ENCODE results near the gene MRPL50. TPM values are rescaled to one million over a fixed set of nuclear protein-coding genes. Genes with fewer than 3 reads are reported as not detected.

The MRPL50 gene
- total and polyA plus RNA-seq, 2 donors (not counting 1 experiment from before 2014, with no cell fraction given), result 4.0 to 18.0 TPM

DNA sequence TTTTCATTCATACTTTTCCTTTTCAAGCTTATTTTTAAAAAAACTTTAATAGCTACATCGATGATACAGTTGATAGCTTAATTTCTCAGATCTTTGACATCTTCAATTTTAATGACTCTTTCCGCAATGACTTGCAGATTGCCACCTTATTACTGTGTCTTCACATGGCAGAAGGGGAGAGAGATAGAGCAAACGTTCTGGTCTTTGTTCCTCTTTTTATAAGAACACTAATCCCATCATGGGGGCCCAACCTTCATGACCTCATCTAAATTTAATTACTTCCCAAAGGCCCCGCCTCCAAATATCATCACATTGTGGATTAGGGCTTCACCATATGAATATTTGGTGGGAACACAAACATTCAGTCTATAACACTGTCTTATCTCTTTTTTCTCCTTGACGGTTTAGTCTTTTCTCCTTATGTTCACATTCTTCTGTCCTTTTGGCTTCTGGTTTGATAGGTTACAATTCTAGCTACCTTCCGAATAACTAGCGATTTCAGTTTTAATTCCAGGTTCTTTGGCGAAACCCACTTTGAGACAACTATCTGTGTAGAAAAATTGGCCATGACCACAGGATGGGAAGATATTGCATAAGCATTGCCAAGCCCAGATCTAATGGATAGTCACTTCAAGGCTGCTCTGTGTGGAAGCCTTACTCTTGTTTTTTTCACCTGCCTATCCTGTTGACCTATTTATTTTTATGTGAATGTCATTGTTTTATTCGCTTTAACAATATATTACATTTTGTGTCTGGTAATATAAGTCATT is 5.3 kb upstream of the MRPL50 start:
- peaks cover 9 to 23% (median 21%) of the 10 kb centered on the region in 3 donors for H3K9me3 ChIP-seq (ENCODE audit: control extremely low read depth in 1 of 3, control insufficient read depth in 2 of 3, insufficient read depth in 1 of 3, low read length in 2 of 3)
- DNase-seq, result no peak
- H2AFZ ChIP-seq (ENCODE audit: insufficient read depth, low read depth, low read length, poor library complexity, severe bottlenecking), result no peak overlapping the region
- no peaks in the 10 kb centered on the region for H4K20me1 ChIP-seq (ENCODE audit: control insufficient read depth, insufficient read depth, low read length, poor library complexity, severe bottlenecking)
- Mint-ChIP-seq H3K27ac (no peak overlapping the region), H3K4me1 (peaks cover 34% of the 10 kb centered on the region), H3K4me3 (no peak overlapping the region), H3K27me3 (no peaks in the 10 kb centered on the region), H3K9me3 (ENCODE audit: insufficient read depth) (peaks cover 28% of the 10 kb centered on the region)
- peaks cover 14 to 16% of the 10 kb centered on the region in 2 donors for H3K4me1 ChIP-seq (ENCODE audit: control insufficient read depth in 2 of 2, insufficient read depth in 2 of 2, low read length in 2 of 2)
- H3K27me3 ChIP-seq (replicated peaks in 1 of 4; ENCODE audit: control extremely low read depth in 1 of 4, control insufficient read depth in 3 of 4, insufficient read depth in 4 of 4, low read length in 3 of 4), result no peaks in the 10 kb centered on the region
- no peak overlapping the region for H3K9ac ChIP-seq (ENCODE audit: low read length)
- WGBS (ENCODE audit: insufficient coverage), result 83% methylated on average over 3 of the region's 9 CpGs
- intact Hi-C loops (cut with micrococcal nuclease), result no loop called here
- ATAC-seq (ENCODE audit: low read depth), result no peak
- no peak overlapping the region for H3K4me2 ChIP-seq (replicated peaks; ENCODE audit: low read depth, low read length, poor library complexity, severe bottlenecking)
- no peak overlapping the region for H3K27ac ChIP-seq (ENCODE audit: low read length in 2 of 2)
- TF ChIP-seq, protein P1, sequence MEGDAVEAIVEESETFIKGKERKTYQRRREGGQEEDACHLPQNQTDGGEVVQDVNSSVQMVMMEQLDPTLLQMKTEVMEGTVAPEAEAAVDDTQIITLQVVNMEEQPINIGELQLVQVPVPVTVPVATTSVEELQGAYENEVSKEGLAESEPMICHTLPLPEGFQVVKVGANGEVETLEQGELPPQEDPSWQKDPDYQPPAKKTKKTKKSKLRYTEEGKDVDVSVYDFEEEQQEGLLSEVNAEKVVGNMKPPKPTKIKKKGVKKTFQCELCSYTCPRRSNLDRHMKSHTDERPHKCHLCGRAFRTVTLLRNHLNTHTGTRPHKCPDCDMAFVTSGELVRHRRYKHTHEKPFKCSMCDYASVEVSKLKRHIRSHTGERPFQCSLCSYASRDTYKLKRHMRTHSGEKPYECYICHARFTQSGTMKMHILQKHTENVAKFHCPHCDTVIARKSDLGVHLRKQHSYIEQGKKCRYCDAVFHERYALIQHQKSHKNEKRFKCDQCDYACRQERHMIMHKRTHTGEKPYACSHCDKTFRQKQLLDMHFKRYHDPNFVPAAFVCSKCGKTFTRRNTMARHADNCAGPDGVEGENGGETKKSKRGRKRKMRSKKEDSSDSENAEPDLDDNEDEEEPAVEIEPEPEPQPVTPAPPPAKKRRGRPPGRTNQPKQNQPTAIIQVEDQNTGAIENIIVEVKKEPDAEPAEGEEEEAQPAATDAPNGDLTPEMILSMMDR (IDR thresholded peaks at IDR 0.05), result no peak
- TF ChIP-seq EZH2 (IDR thresholded peaks at IDR 0.05; ENCODE audit: borderline replicate concordance, insufficient read depth, low read depth, low read length, poor library complexity, severe bottlenecking), result no peak
- peaks cover 31 to 76% of the 10 kb centered on the region in 2 experiments for H3K36me3 ChIP-seq (replicated peaks in 1 of 2; ENCODE audit: control extremely low read depth in 1 of 2, control insufficient read depth in 1 of 2, extremely low read depth in 1 of 2, insufficient read depth in 2 of 2, low read length in 1 of 2)
- no peak overlapping the region for H3K4me3 ChIP-seq (ENCODE audit: control extremely low read depth in 1 of 5, extremely low read depth in 1 of 5, insufficient read depth in 1 of 5, low read depth in 2 of 5, low read length in 4 of 5)
- CTCF ChIA-PET, result no interaction called here
- POLR2A ChIA-PET, result no interaction called here
- H3K79me2 ChIP-seq (ENCODE audit: control insufficient read depth, insufficient read depth, low read length), result peaks cover 40% of the 10 kb centered on the region

DNA sequence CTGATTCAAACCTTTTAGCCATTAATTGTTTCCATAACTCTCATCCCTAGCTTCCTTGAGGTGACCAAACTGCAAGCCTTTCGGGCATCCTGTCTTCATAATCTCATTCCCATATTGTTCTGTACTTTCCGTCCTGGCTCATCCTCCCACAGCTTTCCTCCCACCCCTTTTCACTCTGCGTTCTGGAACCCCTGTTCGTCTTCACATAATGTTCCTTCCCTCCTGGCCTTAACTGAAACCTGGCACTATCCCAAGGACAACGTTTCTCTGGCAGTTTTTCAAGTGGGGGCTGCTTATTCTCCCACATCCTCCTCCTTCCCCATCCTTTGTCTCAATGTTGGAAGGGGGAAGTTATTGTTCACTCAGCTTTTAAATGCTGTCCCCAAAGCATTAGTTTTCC is 1.7 kb upstream of the MRPL50 start:
- peak overlapping the region; percentile 99 for H3K9ac ChIP-seq (ENCODE audit: low read length)
- intact Hi-C loops (cut with micrococcal nuclease), result no loop called here
- POLR2A ChIA-PET, result no interaction called here

More for the DNA sequence above, 1.7 kb upstream of the MRPL50 start:
- Histone ChIP-seq H3K79me2 (ENCODE audit: control insufficient read depth, insufficient read depth, low read length) (peaks cover 73% of the 10 kb centered on the region), H2AFZ (ENCODE audit: insufficient read depth, low read depth, low read length, poor library complexity, severe bottlenecking) (no peak overlapping the region), H3K36me3 (replicated peaks in 1 of 2; ENCODE audit: control extremely low read depth in 1 of 2, control insufficient read depth in 1 of 2, extremely low read depth in 1 of 2, insufficient read depth in 2 of 2, low read length in 1 of 2) (peaks cover 9 to 48% of the 10 kb centered on the region in 2 experiments), H3K27ac (ENCODE audit: low read length in 2 of 2) (no peak overlapping the region), H3K4me1 (ENCODE audit: control insufficient read depth in 2 of 2, insufficient read depth in 2 of 2, low read length in 2 of 2) (peaks cover 20 to 21% of the 10 kb centered on the region in 2 donors), H3K27me3 (replicated peaks in 1 of 4; ENCODE audit: control extremely low read depth in 1 of 4, control insufficient read depth in 3 of 4, insufficient read depth in 4 of 4, low read length in 3 of 4) (no peaks in the 10 kb centered on the region), H3K4me3 (ENCODE audit: control extremely low read depth in 1 of 5, extremely low read depth in 1 of 5, insufficient read depth in 1 of 5, low read depth in 2 of 5, low read length in 4 of 5) (peak overlapping the region in 1 of 5 experiments; percentile 96), H4K20me1 (ENCODE audit: control insufficient read depth, insufficient read depth, low read length, poor library complexity, severe bottlenecking) (no peaks in the 10 kb centered on the region), H3K9me3 (ENCODE audit: control extremely low read depth in 1 of 3, control insufficient read depth in 2 of 3, insufficient read depth in 1 of 3, low read length in 2 of 3) (peaks cover 0 to 4% (median 0%) of the 10 kb centered on the region in 3 donors), H3K4me2 (replicated peaks; ENCODE audit: low read depth, low read length, poor library complexity, severe bottlenecking) (peak overlapping the region; percentile 89)
- H3K4me1 Mint-ChIP-seq, result peaks cover 64% of the 10 kb centered on the region
- peak overlapping the region; percentile 17 for H3K27ac Mint-ChIP-seq
- 75% methylated on average over 4 of the region's 5 CpGs for WGBS (ENCODE audit: insufficient coverage)
- CTCF ChIA-PET, result interaction anchor here (0.9 kb wide), 1 partner anchor 130 kb away, joined by 4 read pairs; no protein-coding TSS in a partner anchor
- DNase-seq (no peak), ATAC-seq (ENCODE audit: low read depth) (no peak)
- peak overlapping the region; percentile 100 for H3K4me3 Mint-ChIP-seq
- TF ChIP-seq EZH2 (IDR thresholded peaks at IDR 0.05; ENCODE audit: borderline replicate concordance, insufficient read depth, low read depth, low read length, poor library complexity, severe bottlenecking), result no peak
- TF ChIP-seq, protein P1 (IDR thresholded peaks at IDR 0.05), result no peak
- H3K9me3 Mint-ChIP-seq (ENCODE audit: insufficient read depth), result peaks cover 9% of the 10 kb centered on the region
- H3K27me3 Mint-ChIP-seq, result no peaks in the 10 kb centered on the region

Measured in B cell (primary cell).